ENCODE measurements around the gene GINS1.

GINS1 gene

GRCh38 chr20:25453035-25453810 lies 45.8 kb downstream of the GINS1 start:
- Histone ChIP-seq H3K9me3 (no peaks in the 10 kb centered on the region), H3K4me3 (ENCODE audit: low read depth, low read length) (peak overlapping the region; percentile 23), H3K36me3 (0 out of 2 replicates have a peak, but pooled peaks cover 1% of the 10 kb centered on the region), H3K4me1 (peaks cover 4% of the 10 kb centered on the region), H3K27me3 (no peaks in the 10 kb centered on the region)
- DNase-seq: peak; percentile 76
- TF ChIP-seq CTCF (IDR thresholded peaks at IDR 0.05; ENCODE audit: low read depth, low read length): no peak

GRCh38 chr20:25454153-25454900 lies 46.9 kb downstream of the GINS1 start:
- TF ChIP-seq CTCF (IDR thresholded peaks at IDR 0.05; ENCODE audit: low read depth, low read length): no peak
- no peaks in the 10 kb centered on the region for H3K36me3 ChIP-seq
- H3K9me3 ChIP-seq: no peaks in the 10 kb centered on the region
- no peak for DNase-seq
- H3K4me3 ChIP-seq (ENCODE audit: low read depth, low read length): no peak overlapping the region
- H3K27me3 ChIP-seq: no peaks in the 10 kb centered on the region
- peaks cover 4% of the 10 kb centered on the region for H3K4me1 ChIP-seq

GRCh38 chr20:25457886-25458680 lies 50.6 kb downstream of the GINS1 start:
- TF ChIP-seq CTCF (IDR thresholded peaks at IDR 0.05; ENCODE audit: low read depth, low read length): no peak
- H3K36me3 ChIP-seq: no peaks in the 10 kb centered on the region

GRCh38 chr20:25459111-25459830 lies 51.8 kb downstream of the GINS1 start:
- no peak overlapping the region for H3K4me3 ChIP-seq (ENCODE audit: low read depth, low read length)
- H3K36me3 ChIP-seq: no peaks in the 10 kb centered on the region
- no peak for TF ChIP-seq CTCF (IDR thresholded peaks at IDR 0.05; ENCODE audit: low read depth, low read length)
- no peak for DNase-seq
- H3K4me1 ChIP-seq: no peaks in the 10 kb centered on the region
- H3K9me3 ChIP-seq: no peaks in the 10 kb centered on the region
- H3K27me3 ChIP-seq: no peaks in the 10 kb centered on the region

More at GRCh38 chr20:25457886-25458680, 50.6 kb downstream of the GINS1 start:
- no peak for DNase-seq
- Histone ChIP-seq H3K4me1 (peaks cover 4% of the 10 kb centered on the region), H3K9me3 (no peaks in the 10 kb centered on the region), H3K27me3 (no peaks in the 10 kb centered on the region), H3K4me3 (ENCODE audit: low read depth, low read length) (no peak overlapping the region)

- no peaks in the 10 kb centered on the region for H3K9me3 ChIP-seq
- H3K4me1 ChIP-seq: no peaks in the 10 kb centered on the region
- H3K36me3 ChIP-seq: no peaks in the 10 kb centered on the region
- DNase-seq: no peak
- H3K4me3 ChIP-seq (ENCODE audit: low read depth, low read length): no peak overlapping the region
- TF ChIP-seq CTCF (IDR thresholded peaks at IDR 0.05; ENCODE audit: low read depth, low read length): no peak
- no peaks in the 10 kb centered on the region for H3K27me3 ChIP-seq
These were observed 52.6 kb downstream of the GINS1 start for GRCh38 chr20:25459916-25460535.

All from BE2C (cell line).